ENCODE measurements around the gene LCTL.
"Not testable (repeated sequence)": the region's sequence is repeated elsewhere in the genome, so short reads cannot be mapped to it uniquely, and the experiment has no call there.

The LCTL gene

GRCh38 chr15:66591322-66591862, 25.6 kb upstream of the LCTL start:
- DNase-seq: peak in 1 of 2 donors; percentile 8

GRCh38 chr15:66590435-66590834, 24.6 kb upstream of the LCTL start:
- DNase-seq: no peak

GRCh38 chr15:66589429-66589828, 23.6 kb upstream of the LCTL start:
- not testable (repeated sequence) for DNase-seq

GRCh38 chr15:66588971-66589370, 23.2 kb upstream of the LCTL start:
- no peak for DNase-seq

- DNase-seq: no peak
These were observed 22.7 kb upstream of the LCTL start for GRCh38 chr15:66588537-66588936.

- no peak for DNase-seq
These were observed 22.0 kb upstream of the LCTL start for GRCh38 chr15:66587749-66588148.

GRCh38 chr15:66587020-66587419, 21.2 kb upstream of the LCTL start:
- DNase-seq: no peak

GRCh38 chr15:66586155-66586976, 20.6 kb upstream of the LCTL start:
- peak in 1 of 2 donors; percentile 6 for DNase-seq

- DNase-seq: peak; percentile 63 to 79
These were observed 16.3 kb upstream of the LCTL start for GRCh38 chr15:66581972-66582537.

GRCh38 chr15:66580643-66581042, 14.8 kb upstream of the LCTL start:
- DNase-seq: peak; percentile 20 to 26

GRCh38 chr15:66578286-66578875, 12.6 kb upstream of the LCTL start:
- DNase-seq: peak; percentile 60 to 77

- DNase-seq: no peak
These were observed 8.8 kb upstream of the LCTL start for GRCh38 chr15:66574596-66574950.

- DNase-seq: no peak
These were observed 8.2 kb upstream of the LCTL start for GRCh38 chr15:66573719-66574595.

- DNase-seq: no peak
These were observed 7.5 kb upstream of the LCTL start for GRCh38 chr15:66573348-66573718.

- DNase-seq: no peak
These were observed 6.3 kb upstream of the LCTL start for GRCh38 chr15:66572146-66572545.

GRCh38 chr15:66570842-66571478, 5.2 kb upstream of the LCTL start:
- peak in 1 of 2 donors; percentile 2 for DNase-seq

- DNase-seq: no peak
These were observed 4.5 kb upstream of the LCTL start for GRCh38 chr15:66570327-66570726.

GRCh38 chr15:66569461-66570137, 3.8 kb upstream of the LCTL start:
- DNase-seq: no peak

- DNase-seq: no peak
These were observed 2.1 kb upstream of the LCTL start for GRCh38 chr15:66567897-66568296.

- peak; percentile 67 to 68 for DNase-seq
These were observed 1.2 kb upstream of the LCTL start for GRCh38 chr15:66566963-66567531.

GRCh38 chr15:66565141-66565641, 607 bp downstream of the LCTL start:
- DNase-seq: no peak
